SK-N-SH treated with all-trans-retinoic acid at 6 μM for 48 hours (cell line): ENCODE measurements around the gene HTT.

ENCODE experiments used
- ARNTL ChIP-seq: fragments of 450-650 bp; formaldehyde crosslinking; IDR thresholded peaks from 2 replicates; pipeline ENCODE4 v1.5.0; 2020; ENCODE audit warnings: low read depth, mild to moderate bottlenecking, moderate library complexity, borderline replicate concordance
- BACH2 ChIP-seq: fragments of 250-450 bp; sonication (Bioruptor Pico); IDR thresholded peaks from 2 replicates; pipeline ENCODE4 v1.9.0; 2021; ENCODE audit warnings: mild to moderate bottlenecking, borderline replicate concordance
- CSDC2 ChIP-seq: fragments of 250-450 bp; sonication (Bioruptor Pico); IDR thresholded peaks from 2 replicates; pipeline ENCODE4 v1.5.0; 2020; ENCODE audit warnings: mild to moderate bottlenecking, moderate library complexity
- ESRRG ChIP-seq: fragments of 250-450 bp; sonication (Bioruptor Pico); IDR thresholded peaks from 2 replicates; pipeline ENCODE4 v1.6.1; 2021; ENCODE audit warnings: mild to moderate bottlenecking
- GLIS3 ChIP-seq: fragments of 250-450 bp; sonication (Bioruptor Pico); IDR thresholded peaks from 2 replicates; pipeline ENCODE4 v1.5.0; 2020; ENCODE audit warnings: mild to moderate bottlenecking, moderate library complexity
- ISL1 ChIP-seq: fragments of 250-450 bp; sonication (Bioruptor Pico); IDR thresholded peaks from 2 replicates; pipeline ENCODE4 v2.1.2; 2022; ENCODE audit warnings: mild to moderate bottlenecking, moderate library complexity
- PPARA ChIP-seq: fragments of 250-450 bp; sonication (Bioruptor Pico); IDR thresholded peaks from 2 replicates; pipeline ENCODE4 v1.5.0; 2020; ENCODE audit warnings: mild to moderate bottlenecking, borderline replicate concordance
- TOX ChIP-seq: fragments of 250-450 bp; sonication (Bioruptor Pico); IDR thresholded peaks from 2 replicates; pipeline ENCODE4 v1.8.0; 2021; ENCODE audit warnings: mild to moderate bottlenecking, moderate library complexity, borderline replicate concordance
- ZFP30 ChIP-seq: fragments of 450-650 bp; formaldehyde crosslinking; IDR thresholded peaks from 2 replicates; pipeline ENCODE4 v1.5.0; 2022; ENCODE audit warnings: mild to moderate bottlenecking, moderate library complexity
- ZNF565 ChIP-seq: fragments of 450-650 bp; formaldehyde crosslinking; conservative IDR thresholded peaks from 2 replicates; pipeline ENCODE4 v1.5.0; 2020; ENCODE audit warnings: low read depth, mild to moderate bottlenecking, moderate library complexity
- ZNF8 ChIP-seq: fragments of 450-650 bp; formaldehyde crosslinking; IDR thresholded peaks from 2 replicates; pipeline ENCODE4 v1.5.0; 2020; ENCODE audit warnings: mild to moderate bottlenecking, moderate library complexity
- TF ChIP-seq, protein P1 (sequence below): fragments of 250-450 bp; sonication (Bioruptor Pico); IDR thresholded peaks from 2 replicates; pipeline ENCODE4 v1.8.0; 2020; ENCODE audit warnings: mild to moderate bottlenecking, moderate library complexity, borderline replicate concordance

DNA sequence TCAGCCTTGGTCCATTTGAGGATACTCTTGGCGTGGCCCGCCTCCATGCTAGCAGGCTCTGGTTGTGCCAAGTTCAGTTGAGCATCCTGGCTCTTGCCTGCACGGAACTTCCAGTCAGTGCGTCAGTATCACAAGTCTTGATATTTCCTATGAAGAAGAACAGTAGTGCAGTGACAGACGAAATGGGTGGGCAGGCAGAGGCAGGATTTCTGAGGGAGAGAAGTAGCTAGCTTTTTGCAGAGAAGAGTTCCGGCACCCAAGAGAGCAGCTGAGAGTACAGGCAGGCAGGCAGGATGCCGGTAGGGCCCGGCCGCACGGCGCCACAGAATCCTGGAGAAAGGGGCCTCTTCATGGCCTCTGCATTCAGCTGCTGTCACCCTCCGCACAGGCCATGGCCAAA is 118.3 kb downstream of the HTT start:
- no peak for TF ChIP-seq ARNTL (CRISPR knock-in tag)
- TF ChIP-seq PPARA (CRISPR knock-in tag): no peak
- TF ChIP-seq BACH2: no peak
- no peak for TF ChIP-seq ISL1 (CRISPR knock-in tag)
- TF ChIP-seq ZNF8 (CRISPR knock-in tag): no peak
- TF ChIP-seq GLIS3: no peak
- TF ChIP-seq ZNF565 (CRISPR knock-in tag): no peak
- TF ChIP-seq CSDC2: no peak
- no peak for TF ChIP-seq ZFP30
- TF ChIP-seq, protein P1, sequence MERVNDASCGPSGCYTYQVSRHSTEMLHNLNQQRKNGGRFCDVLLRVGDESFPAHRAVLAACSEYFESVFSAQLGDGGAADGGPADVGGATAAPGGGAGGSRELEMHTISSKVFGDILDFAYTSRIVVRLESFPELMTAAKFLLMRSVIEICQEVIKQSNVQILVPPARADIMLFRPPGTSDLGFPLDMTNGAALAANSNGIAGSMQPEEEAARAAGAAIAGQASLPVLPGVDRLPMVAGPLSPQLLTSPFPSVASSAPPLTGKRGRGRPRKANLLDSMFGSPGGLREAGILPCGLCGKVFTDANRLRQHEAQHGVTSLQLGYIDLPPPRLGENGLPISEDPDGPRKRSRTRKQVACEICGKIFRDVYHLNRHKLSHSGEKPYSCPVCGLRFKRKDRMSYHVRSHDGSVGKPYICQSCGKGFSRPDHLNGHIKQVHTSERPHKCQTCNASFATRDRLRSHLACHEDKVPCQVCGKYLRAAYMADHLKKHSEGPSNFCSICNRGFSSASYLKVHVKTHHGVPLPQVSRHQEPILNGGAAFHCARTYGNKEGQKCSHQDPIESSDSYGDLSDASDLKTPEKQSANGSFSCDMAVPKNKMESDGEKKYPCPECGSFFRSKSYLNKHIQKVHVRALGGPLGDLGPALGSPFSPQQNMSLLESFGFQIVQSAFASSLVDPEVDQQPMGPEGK: no peak
- TF ChIP-seq ESRRG: no peak
- no peak for TF ChIP-seq TOX (CRISPR knock-in tag)
